Tibial nerve (tissue), 4 donors: ENCODE data around the gene PSD4. TPM values are rescaled to one million over a fixed set of nuclear protein-coding genes. Genes with fewer than 3 reads are reported as not detected.

Source experiments
- DNase-seq, 2 donors: peaks; one replicate each; pipeline ENCODE4 v3.0.0-alpha.2; 2019; ENCODE audit warnings: low spot score in 2 of 2
- H3K27ac ChIP-seq, 4 donors: fragments of 200-600 bp; sonication (generic) in 3 of 4; one replicate each; pipeline ENCODE4 v1.5.1; 2017 to 2019; ENCODE audit warnings: mild to moderate bottlenecking in 1 of 4
- H3K27me3 ChIP-seq, 2 donors: fragments of 200-600 bp; sonication (generic) in 1 of 2; one replicate each; pipeline versions ENCODE4 v1.5.1 to v1.6.0; 2017 to 2019
- H3K36me3 ChIP-seq, 3 donors: fragments of 200-600 bp; sonication (generic); one replicate each; pipeline ENCODE4 v1.5.1; 2018 to 2019
- H3K4me1 ChIP-seq, 4 donors: fragments of 200-600 bp; sonication (generic) in 3 of 4; one replicate each; pipeline ENCODE4 v1.5.1; 2017 to 2019
- H3K4me3 ChIP-seq, 4 donors: fragments of 200-600 bp; sonication (generic) in 3 of 4; one replicate each; pipeline ENCODE4 v1.5.1; 2017 to 2019; ENCODE audit warnings: mild to moderate bottlenecking in 1 of 4, moderate library complexity in 1 of 4
- H3K9me3 ChIP-seq, 4 donors: fragments of 200-600 bp; sonication (generic) in 3 of 4; one replicate each; pipeline ENCODE4 v1.5.1; 2017 to 2019
- EP300 ChIP-seq, 2 donors: sonication (generic); formaldehyde crosslinking; IDR thresholded peaks; one replicate each; pipeline ENCODE4 v1.6.1; 2017; ENCODE audit warnings: antibody characterized with exemption in 2 of 2, mild to moderate bottlenecking in 1 of 2
- POLR2A ChIP-seq, 2 donors: fragments of 450-650 bp; IDR thresholded peaks; one replicate each; pipeline ENCODE4 v1.6.1; 2017; ENCODE audit warnings: antibody characterized with exemption in 2 of 2, mild to moderate bottlenecking in 2 of 2, moderate library complexity in 2 of 2
- WGBS, 2 donors: methylation state at CpG; one replicate each; pipeline ENCODE4 v1.1.5; 2018; 5-methylcytosine and 5-hydroxymethylcytosine counted together
- total RNA-seq, 4 donors: library from RNA; depleted of rRNA; stranded (reverse); fragments of >200 nt; gene quantifications; one replicate each; pipeline ENCODE4 v1.1.0, GENCODE V29; 2016
- TF ChIP-seq, protein P1 (sequence below), 5 experiments: fragments of 200-600 bp in 3 of 5; fragments of 450-650 bp in 2 of 5; sonication (generic) in 3 of 5; IDR thresholded peaks; one replicate each; pipeline ENCODE4 v1.5.1; 2016 to 2019; ENCODE audit warnings: antibody characterized with exemption in 5 of 5, mild to moderate bottlenecking in 3 of 5, moderate library complexity in 2 of 5

Gene PSD4
- total RNA-seq, 4 donors from 2014 or later, result 8.7 to 20.7 (median 11.3) TPM

GRCh38 chr2:113197347-113198047 lies 23.7 kb downstream of the PSD4 start:
- H3K4me1 ChIP-seq, result peaks cover 0 to 42% (median 6%) of the 10 kb centered on the region in 4 donors
- no peak overlapping the region for H3K27ac ChIP-seq
- H3K4me3 ChIP-seq, result no peak overlapping the region
- no peaks in the 10 kb centered on the region for H3K9me3 ChIP-seq
- no peak for DNase-seq
- TF ChIP-seq, protein P1, sequence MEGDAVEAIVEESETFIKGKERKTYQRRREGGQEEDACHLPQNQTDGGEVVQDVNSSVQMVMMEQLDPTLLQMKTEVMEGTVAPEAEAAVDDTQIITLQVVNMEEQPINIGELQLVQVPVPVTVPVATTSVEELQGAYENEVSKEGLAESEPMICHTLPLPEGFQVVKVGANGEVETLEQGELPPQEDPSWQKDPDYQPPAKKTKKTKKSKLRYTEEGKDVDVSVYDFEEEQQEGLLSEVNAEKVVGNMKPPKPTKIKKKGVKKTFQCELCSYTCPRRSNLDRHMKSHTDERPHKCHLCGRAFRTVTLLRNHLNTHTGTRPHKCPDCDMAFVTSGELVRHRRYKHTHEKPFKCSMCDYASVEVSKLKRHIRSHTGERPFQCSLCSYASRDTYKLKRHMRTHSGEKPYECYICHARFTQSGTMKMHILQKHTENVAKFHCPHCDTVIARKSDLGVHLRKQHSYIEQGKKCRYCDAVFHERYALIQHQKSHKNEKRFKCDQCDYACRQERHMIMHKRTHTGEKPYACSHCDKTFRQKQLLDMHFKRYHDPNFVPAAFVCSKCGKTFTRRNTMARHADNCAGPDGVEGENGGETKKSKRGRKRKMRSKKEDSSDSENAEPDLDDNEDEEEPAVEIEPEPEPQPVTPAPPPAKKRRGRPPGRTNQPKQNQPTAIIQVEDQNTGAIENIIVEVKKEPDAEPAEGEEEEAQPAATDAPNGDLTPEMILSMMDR (IDR thresholded peaks at IDR 0.05), result no peak
- TF ChIP-seq POLR2A (IDR thresholded peaks at IDR 0.05) (no peak), EP300 (IDR thresholded peaks at IDR 0.05) (no peak)
- no peaks in the 10 kb centered on the region for H3K36me3 ChIP-seq
- WGBS, 2 donors, result 93 to 94% methylated on average over 16 to 17 of the region's 17 CpGs
- no peaks in the 10 kb centered on the region for H3K27me3 ChIP-seq

- no peak for DNase-seq
- WGBS, 2 donors, result 63 to 74% methylated on average over 25 to 32 of the region's 32 CpGs
Measured at GRCh38 chr2:113198048-113198789, 24.4 kb downstream of the PSD4 start.

GRCh38 chr2:113198790-113199612 lies 25.2 kb downstream of the PSD4 start:
- 2% methylated on average over 26 to 33 of the region's 79 CpGs for WGBS, 2 donors
- H3K27me3 ChIP-seq, result no peaks in the 10 kb centered on the region
- H3K27ac ChIP-seq, result peak overlapping the region; percentile 78 to 95 (median 84)
- peak overlapping the region; percentile 63 to 96 (median 82) for H3K4me3 ChIP-seq
- TF ChIP-seq POLR2A (IDR thresholded peaks at IDR 0.05) (peak in 1 of 2 donors; percentile 59), EP300 (IDR thresholded peaks at IDR 0.05) (peak; percentile 13 to 63)
- TF ChIP-seq, protein P1 (IDR thresholded peaks at IDR 0.05), result peak; percentile 91 to 98 (median 97)
- peak; percentile 60 to 64 for DNase-seq
- H3K9me3 ChIP-seq, result no peaks in the 10 kb centered on the region
- peaks cover 0 to 51% (median 7%) of the 10 kb centered on the region in 4 donors for H3K4me1 ChIP-seq
- no peaks in the 10 kb centered on the region for H3K36me3 ChIP-seq

More at GRCh38 chr2:113198048-113198789, 24.4 kb downstream of the PSD4 start:
- Histone ChIP-seq H3K4me1 (peaks cover 0 to 50% (median 7%) of the 10 kb centered on the region in 4 donors), H3K27ac (peak overlapping the region; percentile 78 to 95 (median 84)), H3K36me3 (no peaks in the 10 kb centered on the region), H3K27me3 (no peaks in the 10 kb centered on the region), H3K4me3 (peak overlapping the region; percentile 63 to 96 (median 82)), H3K9me3 (no peaks in the 10 kb centered on the region)
- TF ChIP-seq, protein P1 (IDR thresholded peaks at IDR 0.05), result no peak
- TF ChIP-seq EP300 (IDR thresholded peaks at IDR 0.05), result no peak

GRCh38 chr2:113200236-113200635 lies 26.5 kb downstream of the PSD4 start:
- no peak for TF ChIP-seq EP300 (IDR thresholded peaks at IDR 0.05)
- TF ChIP-seq POLR2A (IDR thresholded peaks at IDR 0.05), result no peak
- TF ChIP-seq, protein P1 (IDR thresholded peaks at IDR 0.05), result no peak
- 87 to 88% methylated on average over 4 of the region's 4 CpGs for WGBS, 2 donors
- Histone ChIP-seq H3K27me3 (no peaks in the 10 kb centered on the region), H3K27ac (peak overlapping the region in 2 of 4 donors; percentile 79 to 95), H3K4me1 (peaks cover 0 to 54% (median 7%) of the 10 kb centered on the region in 4 donors), H3K9me3 (no peaks in the 10 kb centered on the region), H3K36me3 (no peaks in the 10 kb centered on the region), H3K4me3 (no peak overlapping the region)
- no peak for DNase-seq
